Aorta (tissue), 5 donors: Measurements from ENCODE around the gene KLHL3. TPM values are rescaled to one million over a fixed set of nuclear protein-coding genes. Genes with fewer than 3 reads are reported as not detected.

ENCODE experiments used
- ATAC-seq: fragments of 200-7000 bp; cut with Tn5 transposase; one replicate; pipeline ENCODE4 v1.9.1; 2022; ENCODE audit warnings: moderate library complexity; ENCODE audit not compliant: low FRiP score
- DNase-seq, 2 donors: peaks; one replicate each; pipeline ENCODE4 v3.0.0-alpha.2; 2020
- H3K27ac ChIP-seq, 2 donors: one replicate each; pipeline ENCODE4 v1.5.1; 2013; ENCODE audit warnings: low read length in 2 of 2, mild to moderate bottlenecking in 2 of 2, moderate library complexity in 2 of 2, control low read depth in 1 of 2, inconsistent platforms in 1 of 2, low read depth in 1 of 2
- H3K27me3 ChIP-seq, 2 donors: one replicate each; pipeline ENCODE4 v1.6.1; 2013; ENCODE audit warnings: control low read depth in 1 of 2, low read length in 1 of 2, mild to moderate bottlenecking in 1 of 2, moderate library complexity in 1 of 2; ENCODE audit not compliant: insufficient read depth in 2 of 2, control insufficient read depth in 1 of 2
- H3K36me3 ChIP-seq, 2 donors: one replicate each; pipeline ENCODE4 v1.6.1; 2013; ENCODE audit warnings: control low read depth in 1 of 2, low read length in 1 of 2, mild to moderate bottlenecking in 1 of 2; ENCODE audit not compliant: insufficient read depth in 2 of 2, control insufficient read depth in 1 of 2
- H3K4me1 ChIP-seq, 2 donors: one replicate each; pipeline ENCODE4 v1.6.1; 2013; ENCODE audit warnings: low read length in 2 of 2, control low read depth in 1 of 2, mild to moderate bottlenecking in 1 of 2, moderate library complexity in 1 of 2; ENCODE audit not compliant: insufficient read depth in 2 of 2, control insufficient read depth in 1 of 2
- H3K4me3 ChIP-seq, 2 donors: one replicate each; pipeline ENCODE4 v1.5.1; 2013; ENCODE audit warnings: low read length in 2 of 2, control low read depth in 1 of 2, mild to moderate bottlenecking in 1 of 2
- H3K9me3 ChIP-seq: one replicate; pipeline ENCODE4 v1.6.1; 2013; ENCODE audit warnings: mild to moderate bottlenecking, low read length; ENCODE audit not compliant: control insufficient read depth
- WGBS, 2 donors: extraction: QIAGEN DNeasy Blood & Tissue Kit; methylation state at CpG; one replicate each; pipeline ENCODE4 v1.1.7; 2013; 5-methylcytosine and 5-hydroxymethylcytosine counted together
- intact Hi-C, 2 donors: fragments of 100-400 bp; cut with DNase I; formaldehyde crosslinking; loops; one replicate each; pipeline versions ENCODE4 v1.14.2 to v1.15.0; 2022
- polyA plus RNA-seq, 2 donors: library from polyadenylated mRNA; stranded (reverse); fragments of 200-250 nt; gene quantifications; one replicate each; pipeline ENCODE4 v1.2.3, GENCODE V29; 2013
- total RNA-seq, 2 donors: library from RNA; stranded (reverse); fragmentation: NEBNext Ultra II Directional; extraction: Animal tissue kit (Norgen Biotek cat#: 25700); gene quantifications; one replicate each; pipeline ENCODE4 v1.2.1, GENCODE V29; 2021
- donor health status: healthy with polysubstance abuse.
- donor health status: Bipolar disorder and iron deficiency.
- donor health status: DM: no; HTN: no; CAD: no.
- donor health status: DM: no; HTN: no; CAD: no.
- donor health status: DM: yes; HTN: yes; CAD: no.

KLHL3 gene
- total and polyA plus RNA-seq, 4 donors = 0.88 to 38.1 (median 11.9) TPM

- Histone ChIP-seq H3K4me1 (peaks cover 0 to 2% of the 10 kb centered on the region in 2 donors), H3K27me3 (no peaks in the 10 kb centered on the region), H3K4me3 (no peak overlapping the region), H3K36me3 (no peaks in the 10 kb centered on the region), H3K27ac (no peak overlapping the region), H3K9me3 (no peaks in the 10 kb centered on the region)
- no peak for DNase-seq
- ATAC-seq = no peak
- intact Hi-C loops = loop anchor here (5.0 kb wide), 2 partner anchors 38 to 43 kb away; no protein-coding TSS in a partner anchor
- WGBS, 2 donors = 74 to 78% methylated on average over 4 of the region's 4 CpGs
Observed at GRCh38 chr5:137669811-137670210, 66.1 kb downstream of the KLHL3 start.

GRCh38 chr5:137668637-137669036 lies 67.3 kb downstream of the KLHL3 start:
- Histone ChIP-seq H3K27me3 (no peaks in the 10 kb centered on the region), H3K9me3 (no peaks in the 10 kb centered on the region), H3K36me3 (no peaks in the 10 kb centered on the region), H3K4me1 (peaks cover 0 to 2% of the 10 kb centered on the region in 2 donors), H3K27ac (no peak overlapping the region), H3K4me3 (no peak overlapping the region)
- ATAC-seq (no peak), DNase-seq (no peak)
- 96% methylated on average over 5 of the region's 5 CpGs for WGBS, 2 donors
- intact Hi-C loops = loop anchor here (5.0 kb wide), 2 partner anchors 36 to 41 kb away; no protein-coding TSS in a partner anchor

- H3K4me3 ChIP-seq = no peak overlapping the region
- peaks cover 0 to 2% of the 10 kb centered on the region in 2 donors for H3K4me1 ChIP-seq
- no peaks in the 10 kb centered on the region for H3K27me3 ChIP-seq
- intact Hi-C loops = loop anchor here (5.0 kb wide), 2 partner anchors 35 to 40 kb away; no protein-coding TSS in a partner anchor
- H3K27ac ChIP-seq = peak overlapping the region; percentile 92 to 97
- no peaks in the 10 kb centered on the region for H3K36me3 ChIP-seq
- DNase-seq = no peak
- H3K9me3 ChIP-seq = no peaks in the 10 kb centered on the region
- no peak for ATAC-seq
Observed at GRCh38 chr5:137667341-137667740, 68.5 kb downstream of the KLHL3 start.

GRCh38 chr5:137666901-137667300 lies 69.0 kb downstream of the KLHL3 start:
- Histone ChIP-seq H3K4me3 (no peak overlapping the region), H3K4me1 (peaks cover 0 to 2% of the 10 kb centered on the region in 2 donors), H3K9me3 (no peaks in the 10 kb centered on the region), H3K36me3 (no peaks in the 10 kb centered on the region), H3K27me3 (no peaks in the 10 kb centered on the region), H3K27ac (peak overlapping the region; percentile 50 to 97)
- DNase-seq (no peak), ATAC-seq (no peak)
- 12 to 24% methylated on average over 2 of the region's 2 CpGs for WGBS, 2 donors
- intact Hi-C loops = loop anchor here (5.0 kb wide), 2 partner anchors 35 to 40 kb away; no protein-coding TSS in a partner anchor

- Histone ChIP-seq H3K27ac (peak overlapping the region; percentile 69 to 97), H3K36me3 (no peaks in the 10 kb centered on the region), H3K27me3 (no peaks in the 10 kb centered on the region), H3K4me3 (no peak overlapping the region), H3K4me1 (peaks cover 0 to 2% of the 10 kb centered on the region in 2 donors), H3K9me3 (no peaks in the 10 kb centered on the region)
- 4 to 5% methylated on average over 3 of the region's 3 CpGs for WGBS, 2 donors
- intact Hi-C loops = loop anchor here (5.0 kb wide), 2 partner anchors 34 to 39 kb away; no protein-coding TSS in a partner anchor
- peak; percentile 64 for ATAC-seq
- no peak for DNase-seq
Observed at GRCh38 chr5:137666461-137666850, 69.4 kb downstream of the KLHL3 start.

- Histone ChIP-seq H3K36me3 (no peaks in the 10 kb centered on the region), H3K27ac (peak overlapping the region; percentile 69 to 97), H3K4me3 (no peak overlapping the region), H3K27me3 (no peaks in the 10 kb centered on the region), H3K9me3 (no peaks in the 10 kb centered on the region), H3K4me1 (peaks cover 0 to 2% of the 10 kb centered on the region in 2 donors)
- intact Hi-C loops = loop anchor here (5.0 kb wide), 2 partner anchors 34 to 39 kb away; no protein-coding TSS in a partner anchor
- 5 to 6% methylated on average over 3 of the region's 3 CpGs for WGBS, 2 donors
- ATAC-seq = peak; percentile 71
- DNase-seq = peak in 1 of 2 donors; percentile 52
Observed at GRCh38 chr5:137665678-137666460, 70.0 kb downstream of the KLHL3 start.

- no peaks in the 10 kb centered on the region for H3K27me3 ChIP-seq
- DNase-seq (peak; percentile 72 to 81), ATAC-seq (peak; percentile 86)
- no peaks in the 10 kb centered on the region for H3K9me3 ChIP-seq
- no peak overlapping the region for H3K4me3 ChIP-seq
- intact Hi-C loops = loop anchor here (1.0 to 2.0 kb wide), 2 partner anchors 82 to 83 kb away; no protein-coding TSS in a partner anchor
- peak overlapping the region; percentile 9 to 20 for H3K27ac ChIP-seq
- 11 to 16% methylated on average over 6 of the region's 6 CpGs for WGBS, 2 donors
- H3K36me3 ChIP-seq = peaks cover 0 to 2% of the 10 kb centered on the region in 2 donors
- H3K4me1 ChIP-seq = peaks cover 0 to 5% of the 10 kb centered on the region in 2 donors
Observed at GRCh38 chr5:137660349-137660817, 75.5 kb downstream of the KLHL3 start.

GRCh38 chr5:137659209-137659608 lies 76.7 kb downstream of the KLHL3 start:
- Histone ChIP-seq H3K27me3 (no peaks in the 10 kb centered on the region), H3K9me3 (no peaks in the 10 kb centered on the region), H3K4me1 (peaks cover 0 to 5% of the 10 kb centered on the region in 2 donors), H3K27ac (peak overlapping the region in 1 of 2 donors; percentile 68), H3K4me3 (no peak overlapping the region), H3K36me3 (peaks cover 0 to 3% of the 10 kb centered on the region in 2 donors)
- intact Hi-C loops = loop anchor here (2.0 to 10.0 kb wide), 2 partner anchors 78 to 476 kb away; partner anchors contain the start of genes KLHL3 (in 1 of the 2) and NME5 (in 1 of the 2)
- peak; percentile 58 for ATAC-seq
- no peak for DNase-seq
